ENCODE results near the gene LSM5.

The LSM5 gene

GRCh38 chr7:32458025-32458424 is 32.2 kb downstream of the LSM5 start:
- no peak for DNase-seq

- DNase-seq: no peak
These were observed 36.7 kb downstream of the LSM5 start for GRCh38 chr7:32453341-32454011.

- no peak for DNase-seq
These were observed 43.0 kb downstream of the LSM5 start for GRCh38 chr7:32447218-32447617.

- DNase-seq: no peak
These were observed 53.8 kb downstream of the LSM5 start for GRCh38 chr7:32436146-32436928.

Data from cortex of kidney (tissue), 1 donor.